ENCODE data around the gene LHX1. TPM values are rescaled to one million over a fixed set of nuclear protein-coding genes. Genes with fewer than 3 reads are reported as not detected.

LHX1 gene
- total and polyA plus RNA-seq, 2 of the 8 experiments (the other 6 are each of a cell fraction or from before 2014, with no cell fraction given): 0.26 to 0.93 TPM

GRCh38 chr17:36894925-36895324 is 42.4 kb upstream of the LHX1 start:
- Histone ChIP-seq H3K79me1 (ENCODE audit: low read depth, low read length) (no peaks in the 10 kb centered on the region), H3K79me2 (ENCODE audit: control insufficient read depth in 1 of 2, insufficient read depth in 2 of 2, low read length in 2 of 2) (no peaks in the 10 kb centered on the region), H4K5ac (ENCODE audit: insufficient read length, low read depth, low read length) (no peak overlapping the region), H3K23me2 (ENCODE audit: low read depth, low read length) (peaks cover 3% of the 10 kb centered on the region; the same call in 1 of the 2 replicates), H3K36me3 (ENCODE audit: control insufficient read depth in 2 of 4, insufficient read depth in 4 of 4, low read length in 3 of 4) (no peaks in the 10 kb centered on the region), H3K4me3 (ENCODE audit: extremely low read depth in 1 of 4, insufficient read depth in 2 of 4, low read depth in 3 of 4, low read length in 4 of 4) (no peak overlapping the region), H3K4me1 (replicated peaks in 1 of 4; ENCODE audit: control insufficient read depth in 3 of 4, insufficient read depth in 4 of 4, low read length in 3 of 4) (peaks cover 0 to 14% (median 4%) of the 10 kb centered on the region in 4 experiments; a peak in 5 of 7 replicates), H3K4ac (replicated peaks; ENCODE audit: insufficient read length, low read depth, low read length) (no peak overlapping the region), H2AK5ac (ENCODE audit: low read depth, low read length) (no peak overlapping the region), H3K56ac (replicated peaks; ENCODE audit: insufficient read length, low read depth, low read length) (no peak overlapping the region), H3K23ac (ENCODE audit: insufficient read length) (no peak overlapping the region), H2BK20ac (ENCODE audit: low read length) (no peak overlapping the region), H3K14ac (ENCODE audit: insufficient read length) (no peak overlapping the region), H2BK15ac (ENCODE audit: low read length) (no peak overlapping the region), H4K20me1 (replicated peaks in 1 of 2; ENCODE audit: control insufficient read depth in 1 of 2, insufficient read depth in 2 of 2, low read length in 2 of 2) (no peaks in the 10 kb centered on the region), H2BK5ac (ENCODE audit: low read depth, low read length) (no peak overlapping the region), H3K27me3 (replicated peaks in 1 of 4; ENCODE audit: control insufficient read depth in 3 of 4, extremely low read depth in 1 of 4, insufficient read depth in 3 of 4, low read length in 3 of 4) (no peaks in the 10 kb centered on the region; a peak in 1 of 7 replicates), H3K18ac (ENCODE audit: extremely low read depth, low read length) (no peak overlapping the region), H3K27ac (ENCODE audit: low read depth, low read length) (no peak overlapping the region), H2AFZ (ENCODE audit: low read length) (no peak overlapping the region), H3K4me2 (ENCODE audit: insufficient read depth in 1 of 2, low read depth in 2 of 2, low read length in 2 of 2) (no peak overlapping the region), H2BK12ac (ENCODE audit: low read depth, low read length) (no peak overlapping the region), H4K91ac (replicated peaks; ENCODE audit: insufficient read length, low read length) (no peak overlapping the region), H3K9me3 (ENCODE audit: insufficient read depth in 2 of 2, low read depth in 1 of 2, low read length in 1 of 2) (no peaks in the 10 kb centered on the region), H4K8ac (ENCODE audit: extremely low read depth, insufficient read depth, low read length) (no peak overlapping the region), H3K9ac (replicated peaks in 1 of 4; ENCODE audit: extremely low read depth in 1 of 4, low read depth in 3 of 4, low read length in 3 of 4) (no peak overlapping the region), H2BK120ac (replicated peaks; ENCODE audit: low read depth, low read length) (no peak overlapping the region)
- no peak for FAIRE-seq
- ChIA-PET POLR2A (ENCODE audit: partially characterized antibody) (no interaction called here), CTCF (ENCODE audit: partially characterized antibody) (interaction anchor here (0.6 to 1.5 kb wide), 5 partner anchors 27 to 544 kb away, joined by 3 read pairs; no protein-coding TSS in a partner anchor)
- no peak for TF ChIP-seq SIN3A (conservative IDR thresholded peaks at IDR 0.05 in 1 of 2, IDR thresholded peaks at IDR 0.05 in 1 of 2; ENCODE audit: low read depth in 1 of 2, low read length in 2 of 2)
- 87% methylated on average over 5 of the region's 5 CpGs; no CpG with 5 or more reads in 1 of the 2 experiments for whole genome bisulfite sequencing, 2 experiments (ENCODE audit: extremely low coverage in 1 of 2, insufficient coverage in 1 of 2, insufficient read length in 1 of 2, insufficient replicate concordance in 2 of 2, low coverage in 1 of 2, low lambda C conversion rate in 2 of 2, missing lambda C conversion rate in 1 of 2)
- DNase-seq (ENCODE audit: low read depth in 1 of 2, low spot score in 2 of 2): no peak

Data from H1 (cell line).